Cardiac muscle cell (in vitro differentiated cells and primary cell): ENCODE data around the gene ZDHHC17. TPM values are rescaled to one million over a fixed set of nuclear protein-coding genes. Genes with fewer than 3 reads are reported as not detected.

Experiments used
- DNase-seq, 2 donors: peaks; one replicate each; pipeline versions ENCODE4 v3.0.0 to v3.0.0-alpha.2; 2010 to 2017; ENCODE audit warnings: low read depth in 1 of 2, low spot score in 1 of 2
- H3K27ac ChIP-seq: fragments of 200-600 bp; sonication (generic); 2 replicates; pipeline ENCODE4 v1.5.1; 2016
- H3K27me3 ChIP-seq: fragments of 200-600 bp; sonication (generic); 2 replicates; pipeline ENCODE4 v1.6.0; 2016; ENCODE audit warnings: control low read depth
- H3K36me3 ChIP-seq: fragments of 200-600 bp; sonication (generic); 2 replicates; pipeline ENCODE4 v1.5.1; 2016; ENCODE audit warnings: control low read depth
- H3K4me1 ChIP-seq: fragments of 200-600 bp; sonication (generic); 2 replicates; pipeline ENCODE4 v1.8.1; 2017; ENCODE audit warnings: low read depth, mild to moderate bottlenecking, mixed run types
- H3K4me3 ChIP-seq: fragments of 200-600 bp; sonication (generic); 2 replicates; pipeline ENCODE4 v1.5.1; 2016; ENCODE audit warnings: mild to moderate bottlenecking
- H3K9me3 ChIP-seq: fragments of 200-600 bp; sonication (generic); 2 replicates; pipeline ENCODE4 v1.5.1; 2017; ENCODE audit warnings: low read depth, mild to moderate bottlenecking, control low read depth
- polyA plus RNA-seq: library from polyadenylated mRNA; unstranded; fragments of >200 nt; fragmentation: Nextera tagmentation; extraction: Ambion mirVana; gene quantifications from 2 replicates; pipeline ENCODE4 v1.2.1, GENCODE V29; 2016
- total RNA-seq: library from RNA; depleted of rRNA; stranded (reverse); fragments of >200 nt; gene quantifications from 2 replicates; pipeline ENCODE4 v1.2.3, GENCODE V29; 2016
- TF ChIP-seq, protein P1 (sequence below): IDR thresholded peaks from 2 replicates; pipeline ENCODE4 v1.5.1; 2012; ENCODE audit warnings: low read depth, mild to moderate bottlenecking, low read length

The ZDHHC17 gene
- total and polyA plus RNA-seq, 2 experiments from 2014 or later, result 21.1 to 29.5 TPM

DNA sequence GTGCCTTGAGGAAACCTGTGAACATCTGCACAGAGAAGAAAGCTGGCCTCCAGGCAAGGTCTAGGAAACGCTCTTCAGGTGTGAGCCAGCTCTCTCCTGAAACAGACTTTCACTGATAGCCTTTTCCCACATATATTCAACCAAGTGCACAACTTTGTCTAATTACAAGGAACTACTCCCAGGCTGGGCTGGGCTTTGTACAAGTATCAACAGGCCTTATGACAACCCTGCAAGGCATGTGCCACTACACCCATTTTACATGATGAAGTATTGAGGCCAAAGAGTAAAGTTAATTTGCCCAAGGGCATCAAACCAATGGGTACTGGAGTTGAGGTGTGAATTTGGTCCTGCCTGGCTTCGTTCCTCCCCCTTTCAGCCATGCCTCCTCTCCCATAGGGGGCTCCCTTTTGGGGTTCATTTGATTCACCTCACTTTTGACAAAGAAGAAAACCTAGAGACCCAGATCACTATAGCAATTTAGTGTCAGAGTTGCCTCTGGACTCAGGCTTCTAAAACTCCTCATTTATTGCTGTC is 112.8 kb downstream of the ZDHHC17 start:
- peaks cover 38% of the 10 kb centered on the region for H3K4me1 ChIP-seq
- no peak overlapping the region for H3K27ac ChIP-seq
- TF ChIP-seq, protein P1, sequence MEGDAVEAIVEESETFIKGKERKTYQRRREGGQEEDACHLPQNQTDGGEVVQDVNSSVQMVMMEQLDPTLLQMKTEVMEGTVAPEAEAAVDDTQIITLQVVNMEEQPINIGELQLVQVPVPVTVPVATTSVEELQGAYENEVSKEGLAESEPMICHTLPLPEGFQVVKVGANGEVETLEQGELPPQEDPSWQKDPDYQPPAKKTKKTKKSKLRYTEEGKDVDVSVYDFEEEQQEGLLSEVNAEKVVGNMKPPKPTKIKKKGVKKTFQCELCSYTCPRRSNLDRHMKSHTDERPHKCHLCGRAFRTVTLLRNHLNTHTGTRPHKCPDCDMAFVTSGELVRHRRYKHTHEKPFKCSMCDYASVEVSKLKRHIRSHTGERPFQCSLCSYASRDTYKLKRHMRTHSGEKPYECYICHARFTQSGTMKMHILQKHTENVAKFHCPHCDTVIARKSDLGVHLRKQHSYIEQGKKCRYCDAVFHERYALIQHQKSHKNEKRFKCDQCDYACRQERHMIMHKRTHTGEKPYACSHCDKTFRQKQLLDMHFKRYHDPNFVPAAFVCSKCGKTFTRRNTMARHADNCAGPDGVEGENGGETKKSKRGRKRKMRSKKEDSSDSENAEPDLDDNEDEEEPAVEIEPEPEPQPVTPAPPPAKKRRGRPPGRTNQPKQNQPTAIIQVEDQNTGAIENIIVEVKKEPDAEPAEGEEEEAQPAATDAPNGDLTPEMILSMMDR, result no peak
- H3K27me3 ChIP-seq, result no peaks in the 10 kb centered on the region
- H3K36me3 ChIP-seq, result no peaks in the 10 kb centered on the region
- no peaks in the 10 kb centered on the region for H3K9me3 ChIP-seq
- peak overlapping the region; percentile 83 for H3K4me3 ChIP-seq
- no peak for DNase-seq

DNA sequence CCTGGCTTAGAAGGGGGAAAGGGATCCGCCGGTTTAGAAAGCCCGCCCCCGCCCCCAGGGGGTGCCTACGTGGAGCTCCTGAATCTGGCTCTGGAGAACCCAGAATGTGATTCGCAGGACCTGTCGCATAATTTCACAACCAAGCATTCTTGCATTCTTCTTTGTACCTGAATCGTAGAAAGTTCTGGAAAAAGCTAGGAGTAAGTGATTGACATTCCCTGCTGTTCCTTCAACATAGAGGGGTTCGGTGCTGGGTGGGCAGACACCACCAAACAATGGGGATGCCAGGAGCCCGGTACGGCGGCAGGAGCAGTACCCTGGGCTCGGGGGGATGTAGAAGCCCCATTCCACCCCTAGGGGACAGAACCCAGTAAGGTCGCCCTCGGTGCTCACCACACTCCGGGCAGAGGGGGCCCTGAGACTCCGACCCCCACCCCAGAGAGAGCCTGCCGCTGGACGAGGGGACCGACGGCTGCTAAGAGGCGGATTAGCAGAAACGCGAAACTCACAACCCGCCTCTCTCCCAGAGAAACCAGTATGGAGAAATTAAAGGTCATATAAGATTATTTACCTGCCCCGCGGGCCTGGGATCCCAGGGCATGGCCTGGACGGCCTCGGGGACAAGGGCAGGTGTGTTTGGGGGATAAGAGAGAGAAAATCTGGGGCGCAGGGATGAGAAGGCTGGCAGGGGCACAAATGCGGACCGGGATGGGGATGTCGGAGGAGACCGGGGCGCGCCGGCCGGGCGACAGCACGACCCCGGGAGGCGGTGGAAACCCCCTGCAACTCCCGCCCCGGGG is 114.4 kb downstream of the ZDHHC17 start:
- H3K4me3 ChIP-seq, result peak overlapping the region; percentile 83
- peak; percentile 24 to 60 for DNase-seq
- no peaks in the 10 kb centered on the region for H3K9me3 ChIP-seq
- TF ChIP-seq, protein P1, result peak; percentile 15
- no peaks in the 10 kb centered on the region for H3K36me3 ChIP-seq
- peaks cover 48% of the 10 kb centered on the region for H3K4me1 ChIP-seq
- H3K27ac ChIP-seq, result peak overlapping the region; percentile 95
- no peaks in the 10 kb centered on the region for H3K27me3 ChIP-seq

DNA sequence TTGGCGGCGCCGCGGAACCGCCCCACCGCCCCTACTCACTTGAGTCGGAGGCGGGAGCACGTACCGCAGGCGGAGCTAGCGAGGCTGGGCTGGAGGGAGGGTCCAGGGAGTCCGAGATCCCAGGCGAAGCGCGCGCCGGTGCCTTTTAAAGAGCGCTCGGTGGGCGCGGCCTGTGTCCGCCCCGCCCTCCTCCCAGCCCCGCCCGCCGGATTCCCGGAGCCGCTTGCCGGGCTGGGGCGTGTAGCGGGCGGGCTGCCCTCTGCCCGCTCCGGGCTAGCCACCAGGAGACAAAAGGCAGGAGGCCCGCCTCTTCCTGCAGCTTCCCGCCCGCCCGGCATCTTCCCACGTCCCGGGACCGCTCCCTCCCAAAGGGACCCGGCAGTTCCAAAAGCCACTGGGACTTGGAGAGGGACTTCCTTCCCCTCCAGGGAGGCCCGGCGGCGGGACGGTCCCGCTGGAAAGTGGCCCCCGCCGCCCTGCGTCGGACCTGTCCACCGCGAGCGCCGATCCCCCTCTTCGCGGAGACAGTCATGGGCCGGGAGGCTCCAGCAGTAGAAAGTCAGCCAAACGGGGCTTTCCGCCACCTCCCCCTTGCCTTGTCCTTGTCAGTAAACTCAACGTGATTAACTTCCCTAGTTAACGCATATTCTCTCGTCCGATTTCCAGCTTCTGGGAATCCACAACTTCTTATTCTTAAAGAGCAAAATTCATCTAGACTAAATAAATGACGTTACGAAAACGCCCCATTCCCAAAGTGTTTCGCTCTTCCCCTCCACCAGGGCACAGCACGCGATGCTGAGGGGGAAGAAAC is 115.2 kb downstream of the ZDHHC17 start, which contains the start of gene CSRP2:
CSRP2 (minus strand) TSS at position 121 of the 811 bp plus-strand sequence. CDS start 12,759 bp downstream, outside the sequence.
- no peaks in the 10 kb centered on the region for H3K36me3 ChIP-seq
- H3K9me3 ChIP-seq, result no peaks in the 10 kb centered on the region
- TF ChIP-seq, protein P1, result peak; percentile 36
- peak; percentile 90 to 98 for DNase-seq
- peaks cover 48% of the 10 kb centered on the region for H3K4me1 ChIP-seq
- H3K27ac ChIP-seq, result peak within 1 kb of the TSS; percentile 95
- H3K27me3 ChIP-seq, result no peaks in the 10 kb centered on the region
- peak within 1 kb of the TSS; percentile 83 for H3K4me3 ChIP-seq

DNA sequence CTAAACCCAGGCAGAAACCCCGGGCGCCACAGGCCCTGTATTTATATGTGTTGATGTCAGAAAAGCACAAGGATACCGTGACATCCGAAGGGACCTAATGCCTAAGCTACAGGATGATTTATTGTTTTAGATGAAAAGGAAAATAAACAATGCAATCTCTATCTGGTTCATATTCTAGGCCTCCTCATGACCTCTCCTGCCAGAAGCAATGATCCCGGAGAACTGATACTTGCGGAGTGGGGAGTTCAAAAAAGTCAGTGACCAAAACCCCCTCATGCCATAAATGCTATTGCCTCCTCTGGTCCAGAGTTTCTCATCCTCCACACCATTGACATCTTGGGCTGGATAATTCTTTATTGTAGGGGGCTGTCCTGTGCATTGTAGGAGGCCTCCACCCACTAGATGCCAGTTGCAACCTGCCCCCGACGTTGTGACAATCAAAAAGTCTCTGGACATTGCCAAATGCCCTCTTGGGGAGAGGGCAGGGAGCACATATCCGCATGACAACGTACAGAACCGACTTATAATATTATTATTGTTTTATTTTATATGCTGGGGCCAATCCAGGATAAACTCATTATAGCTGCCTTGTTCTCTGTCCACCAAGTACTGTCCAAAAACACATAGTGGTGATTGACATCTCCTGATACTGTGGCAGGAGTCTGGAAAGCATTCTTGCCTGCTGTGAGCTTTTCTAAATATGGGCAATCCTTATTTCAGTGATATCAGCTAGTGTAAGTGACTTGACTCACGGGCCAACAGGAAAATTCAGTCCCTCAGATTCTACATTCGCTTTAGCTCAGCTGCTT is 116.0 kb downstream of the ZDHHC17 start:
- peak; percentile 39 for DNase-seq
- H3K27me3 ChIP-seq, result no peaks in the 10 kb centered on the region
- peak overlapping the region; percentile 83 for H3K4me3 ChIP-seq
- H3K36me3 ChIP-seq, result no peaks in the 10 kb centered on the region
- peak overlapping the region; percentile 95 for H3K27ac ChIP-seq
- peaks cover 43% of the 10 kb centered on the region for H3K4me1 ChIP-seq
- TF ChIP-seq, protein P1, result no peak
- no peaks in the 10 kb centered on the region for H3K9me3 ChIP-seq
